Measurements from ENCODE around the gene RECQL5. TPM values are rescaled to one million over a fixed set of nuclear protein-coding genes. Genes with fewer than 3 reads are reported as not detected.
"Not testable (repeated sequence)": the region's sequence is repeated elsewhere in the genome, so short reads cannot be mapped to it uniquely, and the experiment has no call there.

The RECQL5 gene
- total RNA-seq, 4 donors from 2014 or later = 35.3 to 129 (median 63.6) TPM

DNA sequence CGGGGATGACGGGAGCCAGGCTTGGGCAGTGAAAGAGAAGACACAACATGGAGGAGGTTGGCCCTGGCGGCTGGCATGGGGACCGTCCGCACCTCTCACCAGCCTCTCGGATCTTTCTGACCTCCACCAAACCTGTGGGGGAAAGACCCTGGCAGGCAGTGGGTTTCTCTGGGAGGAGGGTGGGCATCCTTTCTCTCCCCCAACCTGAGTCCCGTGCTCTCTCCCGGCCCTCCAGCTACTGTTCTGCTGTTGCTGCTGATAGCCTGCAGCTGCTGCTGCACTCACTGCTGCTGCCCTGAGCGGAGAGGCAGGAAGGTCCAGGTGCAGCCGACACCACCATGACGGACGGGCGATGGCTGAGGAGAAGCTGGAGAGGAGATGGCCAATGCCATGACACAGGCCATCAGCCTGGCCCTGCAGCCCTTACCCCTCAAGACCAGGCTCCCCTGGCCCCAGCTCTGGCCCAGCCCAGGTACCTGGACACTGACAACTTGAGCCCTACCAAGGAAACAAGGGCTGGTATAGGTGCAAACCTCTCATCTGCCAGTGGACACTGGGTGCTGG lies 26.3 kb downstream of the RECQL5 start:
- DNase-seq (ENCODE audit: low spot score in 2 of 2) = no peak
- peaks cover 60% of the 10 kb centered on the region for H3K4me1 ChIP-seq

DNA sequence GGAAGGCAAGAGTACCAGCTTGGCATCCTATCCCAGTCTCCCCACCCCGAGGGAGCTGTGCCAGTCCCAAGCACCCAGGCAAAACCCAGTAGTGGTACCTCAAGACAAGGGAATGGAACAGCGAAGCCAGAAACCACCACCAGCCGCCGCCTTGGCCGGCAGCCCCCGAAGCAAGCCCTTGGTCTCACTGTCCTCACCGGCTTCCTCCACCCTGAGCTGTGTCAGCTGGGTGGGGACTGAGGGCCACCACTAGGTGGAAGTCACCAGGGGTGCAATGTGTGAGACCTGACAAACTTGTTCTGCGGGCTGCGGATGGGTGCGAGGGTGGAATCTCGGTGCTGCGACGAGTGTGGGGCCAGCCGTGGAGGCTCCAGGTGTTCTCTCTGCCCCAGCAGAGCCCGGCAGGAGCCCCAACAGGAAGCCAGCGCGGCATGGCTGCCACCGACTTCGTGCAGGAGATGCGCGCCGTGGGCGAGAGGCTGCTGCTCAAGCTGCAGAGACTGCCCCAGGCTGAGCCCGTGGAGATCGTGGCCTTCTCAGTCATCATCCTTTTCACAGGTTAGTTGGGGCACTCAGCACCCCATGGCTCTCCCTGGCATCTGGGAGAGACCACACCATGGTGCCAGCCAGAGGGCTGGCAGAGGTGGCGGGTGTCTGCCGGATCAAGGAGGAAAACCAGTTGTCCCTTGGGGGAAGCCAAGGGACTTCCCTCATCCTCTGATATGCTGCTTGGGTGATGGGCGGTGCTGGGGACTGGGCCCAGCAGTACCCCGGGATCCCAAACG lies 27.0 kb downstream of the RECQL5 start:
- DNase-seq (ENCODE audit: low spot score in 2 of 2) = peak in 1 of 2 donors; percentile 67
- peak overlapping the region; percentile 26 for H3K4me3 ChIP-seq
- no peaks in the 10 kb centered on the region for H3K36me3 ChIP-seq
- WGBS = 69% methylated on average over 11 of the region's 30 CpGs
- H3K9me3 ChIP-seq = no peaks in the 10 kb centered on the region
- no peaks in the 10 kb centered on the region for H3K27me3 ChIP-seq
- peaks cover 53% of the 10 kb centered on the region for H3K4me1 ChIP-seq
- H3K27ac ChIP-seq = peak overlapping the region; percentile 77
- no peak for TF ChIP-seq POLR2A (IDR thresholded peaks at IDR 0.05)
- no peak for TF ChIP-seq EP300 (IDR thresholded peaks at IDR 0.05)
- TF ChIP-seq, protein P1, sequence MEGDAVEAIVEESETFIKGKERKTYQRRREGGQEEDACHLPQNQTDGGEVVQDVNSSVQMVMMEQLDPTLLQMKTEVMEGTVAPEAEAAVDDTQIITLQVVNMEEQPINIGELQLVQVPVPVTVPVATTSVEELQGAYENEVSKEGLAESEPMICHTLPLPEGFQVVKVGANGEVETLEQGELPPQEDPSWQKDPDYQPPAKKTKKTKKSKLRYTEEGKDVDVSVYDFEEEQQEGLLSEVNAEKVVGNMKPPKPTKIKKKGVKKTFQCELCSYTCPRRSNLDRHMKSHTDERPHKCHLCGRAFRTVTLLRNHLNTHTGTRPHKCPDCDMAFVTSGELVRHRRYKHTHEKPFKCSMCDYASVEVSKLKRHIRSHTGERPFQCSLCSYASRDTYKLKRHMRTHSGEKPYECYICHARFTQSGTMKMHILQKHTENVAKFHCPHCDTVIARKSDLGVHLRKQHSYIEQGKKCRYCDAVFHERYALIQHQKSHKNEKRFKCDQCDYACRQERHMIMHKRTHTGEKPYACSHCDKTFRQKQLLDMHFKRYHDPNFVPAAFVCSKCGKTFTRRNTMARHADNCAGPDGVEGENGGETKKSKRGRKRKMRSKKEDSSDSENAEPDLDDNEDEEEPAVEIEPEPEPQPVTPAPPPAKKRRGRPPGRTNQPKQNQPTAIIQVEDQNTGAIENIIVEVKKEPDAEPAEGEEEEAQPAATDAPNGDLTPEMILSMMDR (IDR thresholded peaks at IDR 0.05) = peak in 1 of 2 donors; percentile 23
- TF ChIP-seq POLR2AphosphoS5 (IDR thresholded peaks at IDR 0.05) = peak in 1 of 3 donors; percentile 47

More for the DNA sequence above, 26.3 kb downstream of the RECQL5 start:
- WGBS = 92% methylated on average over 8 of the region's 13 CpGs
- peak overlapping the region; percentile 26 for H3K4me3 ChIP-seq
- H3K9me3 ChIP-seq = no peaks in the 10 kb centered on the region
- H3K36me3 ChIP-seq = no peaks in the 10 kb centered on the region
- peak overlapping the region; percentile 77 for H3K27ac ChIP-seq
- H3K27me3 ChIP-seq = no peaks in the 10 kb centered on the region
- TF ChIP-seq POLR2AphosphoS5 (IDR thresholded peaks at IDR 0.05) = no peak
- no peak for TF ChIP-seq POLR2A (IDR thresholded peaks at IDR 0.05)
- TF ChIP-seq, protein P1 (IDR thresholded peaks at IDR 0.05) = no peak
- TF ChIP-seq EP300 (IDR thresholded peaks at IDR 0.05) = no peak

DNA sequence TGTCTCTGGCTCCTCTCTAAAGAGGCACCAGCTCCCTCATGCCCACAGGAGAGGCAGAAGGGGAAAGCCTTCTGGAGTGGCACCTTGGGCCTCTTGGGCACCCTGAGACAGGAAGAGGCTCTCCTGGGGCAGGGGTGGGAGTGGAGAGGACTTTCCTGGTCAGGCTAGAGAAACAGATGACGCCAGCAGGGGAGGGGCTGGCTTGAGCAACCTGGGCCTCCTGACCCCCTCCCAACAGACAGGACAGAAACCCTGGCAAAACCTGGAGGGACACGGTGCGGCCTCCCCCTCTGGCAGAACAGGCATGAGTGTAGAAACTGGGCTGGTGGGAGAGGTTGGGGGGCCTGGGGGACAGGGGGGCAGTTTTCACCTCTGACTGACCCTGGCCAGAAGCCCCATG lies 27.6 kb downstream of the RECQL5 start:
- H3K4me3 ChIP-seq = no peak overlapping the region

DNA sequence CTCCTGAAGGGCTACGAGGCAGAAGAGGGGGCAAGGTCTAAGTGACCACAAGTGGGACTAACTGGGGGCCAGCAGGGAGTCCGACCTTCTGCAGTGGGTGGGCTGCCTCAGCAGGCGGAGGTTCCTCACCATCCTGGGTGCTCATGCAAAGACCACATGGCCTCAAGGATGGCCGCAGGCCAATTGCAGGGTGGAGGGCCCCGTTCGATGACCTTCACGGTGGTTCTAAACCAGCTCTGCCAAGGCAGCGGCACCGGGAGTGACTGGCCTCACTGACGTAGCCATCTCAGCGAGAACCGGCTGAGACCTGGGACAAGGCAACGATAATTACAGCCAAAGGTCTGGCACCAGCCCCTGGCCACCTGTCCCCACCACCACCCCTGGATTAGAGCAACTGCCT lies 28.1 kb downstream of the RECQL5 start:
- Histone ChIP-seq H3K27me3 (no peaks in the 10 kb centered on the region), H3K27ac (no peak overlapping the region)

More for the DNA sequence above, 27.6 kb downstream of the RECQL5 start:
- TF ChIP-seq POLR2A (IDR thresholded peaks at IDR 0.05) (no peak), EP300 (IDR thresholded peaks at IDR 0.05) (no peak)
- TF ChIP-seq, protein P1 (IDR thresholded peaks at IDR 0.05) = no peak
- peaks cover 51% of the 10 kb centered on the region for H3K4me1 ChIP-seq
- 97% methylated on average over 3 of the region's 3 CpGs for WGBS
- H3K27me3 ChIP-seq = no peaks in the 10 kb centered on the region
- no peaks in the 10 kb centered on the region for H3K36me3 ChIP-seq
- peak in 1 of 2 donors; percentile 57 for DNase-seq (ENCODE audit: low spot score in 2 of 2)
- H3K27ac ChIP-seq = peak overlapping the region; percentile 77
- H3K9me3 ChIP-seq = no peaks in the 10 kb centered on the region

DNA sequence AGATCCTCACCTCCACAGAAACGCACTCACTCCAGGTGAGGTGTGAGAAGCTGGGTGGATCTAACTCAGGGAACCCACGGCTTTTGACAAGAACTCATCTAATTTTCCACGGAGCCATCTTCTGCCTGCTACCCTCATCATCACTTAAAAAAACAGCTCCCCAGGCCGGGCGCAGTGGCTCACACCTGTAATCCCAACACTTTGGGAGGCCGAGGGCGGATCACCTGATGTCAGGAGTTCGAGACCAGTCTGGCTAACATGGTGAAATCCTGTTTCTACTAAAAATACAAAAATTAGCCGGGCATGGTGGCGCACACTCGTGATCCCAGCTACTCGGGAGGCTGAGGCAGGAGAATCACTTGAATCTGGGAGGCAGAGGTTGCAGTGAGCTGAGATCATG lies 28.9 kb downstream of the RECQL5 start:
- H3K27ac ChIP-seq; DNase-seq (ENCODE audit: low spot score in 2 of 2); H3K27me3 ChIP-seq; H3K9me3 ChIP-seq; H3K36me3 ChIP-seq; H3K4me3 ChIP-seq: not testable (repeated sequence)
- WGBS = 92% methylated on average over 12 of the region's 12 CpGs
- H3K4me1 ChIP-seq = peaks cover 53% of the 10 kb centered on the region

More for the DNA sequence above, 28.1 kb downstream of the RECQL5 start:
- Histone ChIP-seq H3K9me3 (no peaks in the 10 kb centered on the region), H3K36me3 (no peaks in the 10 kb centered on the region), H3K4me3 (no peak overlapping the region), H3K4me1 (peaks cover 51% of the 10 kb centered on the region)
- TF ChIP-seq, protein P1 (IDR thresholded peaks at IDR 0.05) = no peak
- TF ChIP-seq POLR2AphosphoS5 (IDR thresholded peaks at IDR 0.05) = no peak
- TF ChIP-seq POLR2A (IDR thresholded peaks at IDR 0.05) = no peak
- TF ChIP-seq EP300 (IDR thresholded peaks at IDR 0.05) = no peak
- WGBS = 94% methylated on average over 7 of the region's 13 CpGs
- no peak for DNase-seq (ENCODE audit: low spot score in 2 of 2)
